ENCODE data around the gene LY6G5C.

- TF ChIP-seq EZH2 (IDR thresholded peaks at IDR 0.05; ENCODE audit: insufficient read depth, low read length) (no peak), CTCF (IDR thresholded peaks at IDR 0.05; ENCODE audit: insufficient read depth, low read depth, low read length) (no peak)
Measured at GRCh38 chr6:31713465-31713864, 32.6 kb upstream of the LY6G5C start.
